Psoas muscle (tissue), 8 donors: ENCODE results near the gene MNAT1. TPM values are rescaled to one million over a fixed set of nuclear protein-coding genes. Genes with fewer than 3 reads are reported as not detected.

Experiments
- ATAC-seq, 4 donors: fragments of 200-7000 bp; cut with Tn5 transposase; one replicate each; pipeline ENCODE4 v1.9.1; 2020; ENCODE audit warnings: moderate library complexity in 3 of 4, mild to moderate bottlenecking in 2 of 4
- DNase-seq, 2 donors: peaks; one replicate each; pipeline ENCODE4 v3.0.0-alpha.2; 2020
- H3K27ac ChIP-seq: fragments of 200-600 bp; one replicate; pipeline ENCODE4 v1.8.0; 2022
- H3K27me3 ChIP-seq, 3 donors: fragments of 200-600 bp in 1 of 3; one replicate each; pipeline versions ENCODE4 v1.6.1 to v1.8.0; 2013 to 2022; ENCODE audit warnings: low read length in 2 of 3, mild to moderate bottlenecking in 2 of 3, moderate library complexity in 1 of 3; ENCODE audit not compliant: insufficient read depth in 3 of 3
- H3K36me3 ChIP-seq, 2 donors: fragments of 200-600 bp in 1 of 2; one replicate each; pipeline versions ENCODE4 v1.6.1 to v1.8.0; 2013 to 2022; ENCODE audit warnings: low read depth in 1 of 2, mild to moderate bottlenecking in 1 of 2, moderate library complexity in 1 of 2; ENCODE audit not compliant: insufficient read depth in 1 of 2
- H3K4me1 ChIP-seq: fragments of 200-600 bp; one replicate; pipeline ENCODE4 v1.8.0; 2022
- H3K4me3 ChIP-seq: fragments of 200-600 bp; one replicate; pipeline ENCODE4 v1.8.0; 2022; ENCODE audit warnings: mild to moderate bottlenecking
- H3K9me3 ChIP-seq: fragments of 200-600 bp; one replicate; pipeline ENCODE4 v1.8.0; 2022
- CTCF ChIP-seq: fragments of 200-600 bp; IDR thresholded peaks from one replicate; pipeline ENCODE4 v1.8.0; 2022; ENCODE audit warnings: antibody characterized with exemption
- WGBS, 3 donors: extraction: QIAGEN DNeasy Blood & Tissue Kit; methylation state at CpG; one replicate each; pipeline versions ENCODE4 v1.1.6 to v1.1.7; 2013; 5-methylcytosine and 5-hydroxymethylcytosine counted together
- intact Hi-C, 2 donors: fragments of 100-400 bp; cut with DNase I; formaldehyde crosslinking; loops; one replicate each; pipeline versions ENCODE4 v1.11.0 to v1.14.2; 2022
- polyA plus RNA-seq, 3 donors: library from polyadenylated mRNA; stranded (reverse); fragments of 200-250 nt; gene quantifications; one replicate each; pipeline ENCODE4 v1.2.3, GENCODE V29; 2013
- total RNA-seq, 4 donors: library from RNA; stranded (reverse); fragmentation: NEBNext Ultra II Directional in 2 of 4; extraction: Animal tissue kit (Norgen Biotek cat#: 25700) in 2 of 4; gene quantifications; one replicate each; pipeline versions ENCODE4 v1.2.1 to v1.2.4, GENCODE V29; 2021 to 2023
- donor health status: healthy with polysubstance abuse.
- donor health status: DM: no; HTN: no; CAD: no; lungs with moderate emphysema.
- donor health status: Bipolar disorder and iron deficiency.
- donor health status: healthy.
- donor health status: DM: yes; HTN: yes; CAD: no.
- donor health status: DM: no; HTN: no; CAD: no.
- donor health status: DM: no; HTN: no; CAD: no.
- donor health status: DM: yes; HTN: yes; CAD: no.

The MNAT1 gene
- total and polyA plus RNA-seq, 7 donors = 24.0 to 74.3 (median 59.3) TPM

GRCh38 chr14:60732840-60733483 is 1.6 kb upstream of the MNAT1 start:
- Histone ChIP-seq H3K36me3 (no peaks in the 10 kb centered on the region), H3K4me1 (peaks cover 15% of the 10 kb centered on the region), H3K27me3 (peaks cover 0 to 3% (median 0%) of the 10 kb centered on the region in 3 donors), H3K9me3 (no peaks in the 10 kb centered on the region), H3K27ac (no peak overlapping the region), H3K4me3 (no peak overlapping the region)
- TF ChIP-seq CTCF = no peak
- intact Hi-C loops = no loop called here
- 71 to 74% (median 71%) methylated on average over 4 of the region's 4 CpGs for WGBS, 3 donors
- no peak for ATAC-seq
- no peak for DNase-seq

GRCh38 chr14:60735416-60735815 is 855 bp downstream of the MNAT1 start:
- intact Hi-C loops = loop anchor here in 1 of 2 donors (5.0 kb wide), 1 partner anchor 72 kb away; no protein-coding TSS in a partner anchor
- H3K9me3 ChIP-seq = no peaks in the 10 kb centered on the region
- peaks cover 27% of the 10 kb centered on the region for H3K4me1 ChIP-seq
- no peaks in the 10 kb centered on the region for H3K27me3 ChIP-seq
- ATAC-seq (peak in 1 of 4 donors; percentile 6), DNase-seq (no peak)
- H3K4me3 ChIP-seq = peak overlapping the region; percentile 93
- peak overlapping the region; percentile 93 for H3K27ac ChIP-seq
- no peaks in the 10 kb centered on the region for H3K36me3 ChIP-seq
- 2 to 9% (median 5%) methylated on average over 5 of the region's 5 CpGs for WGBS, 3 donors
- no peak for TF ChIP-seq CTCF

GRCh38 chr14:60736494-60736893 is 1.9 kb downstream of the MNAT1 start:
- no peak for TF ChIP-seq CTCF
- no peak for DNase-seq
- intact Hi-C loops = loop anchor here in 1 of 2 donors (5.0 kb wide), 1 partner anchor 71 kb away; no protein-coding TSS in a partner anchor
- Histone ChIP-seq H3K9me3 (no peaks in the 10 kb centered on the region), H3K4me3 (peak overlapping the region; percentile 93), H3K36me3 (no peaks in the 10 kb centered on the region), H3K27me3 (no peaks in the 10 kb centered on the region), H3K4me1 (peaks cover 34% of the 10 kb centered on the region), H3K27ac (peak overlapping the region; percentile 93)
- WGBS, 3 donors = 13 to 19% (median 15%) methylated on average over 4 of the region's 4 CpGs
- no peak for ATAC-seq

- H3K4me1 ChIP-seq = peaks cover 34% of the 10 kb centered on the region
- peak overlapping the region; percentile 93 for H3K4me3 ChIP-seq
- no peak for DNase-seq
- no peak for TF ChIP-seq CTCF
- 34 to 52% (median 43%) methylated on average over 4 of the region's 4 CpGs for WGBS, 3 donors
- no peaks in the 10 kb centered on the region for H3K27me3 ChIP-seq
- H3K36me3 ChIP-seq = no peaks in the 10 kb centered on the region
- peak; percentile 85 to 89 (median 86) for ATAC-seq
- H3K9me3 ChIP-seq = peaks cover 8% of the 10 kb centered on the region
- peak overlapping the region; percentile 93 for H3K27ac ChIP-seq
- intact Hi-C loops = loop anchor here in 1 of 2 donors (5.0 kb wide), 1 partner anchor 68 kb away; no protein-coding TSS in a partner anchor
Measured at GRCh38 chr14:60738843-60739508, 4.4 kb downstream of the MNAT1 start.
